SK-N-SH (cell line): Measurements from ENCODE around the gene CXADR. TPM values are rescaled to one million over a fixed set of nuclear protein-coding genes. Genes with fewer than 3 reads are reported as not detected.
"Not testable (repeated sequence)": the region's sequence is repeated elsewhere in the genome, so short reads cannot be mapped to it uniquely, and the experiment has no call there.

Source experiments
- CTCF ChIA-PET: fragments of 300-600, 350-600 bp; formaldehyde crosslinking; extraction: SDS; loops from one replicate; lab custom pipeline; 2021; lab: Yijun Ruan, JAX
- POLR2A ChIA-PET: fragments of 350-600 bp; sonication (Branson Sonifier 250); formaldehyde crosslinking; extraction: SDS; loops from one replicate; lab custom pipeline; 2020; ENCODE audit warnings: antibody characterized with exemption, inconsistent platforms; lab: Yijun Ruan, JAX
- DNase-seq: peaks from one replicate; pipeline ENCODE4 v3.0.0; 2012
- H2AFZ ChIP-seq: fragments of 200-600 bp; sonication (generic); 2 replicates; pipeline ENCODE4 v1.8.1; 2016; ENCODE audit warnings: antibody characterized with exemption, mild to moderate bottlenecking, low read depth
- H3F3A ChIP-seq: fragments of 200-600 bp; sonication (generic); replicated peaks from 2 replicates; pipeline ENCODE3; 2016; ENCODE audit warnings: antibody characterized with exemption, mild to moderate bottlenecking; ENCODE audit not compliant: insufficient read depth
- H3K27ac ChIP-seq, 2 experiments: fragments of 200-500 bp in 1 of 2; fragments of 200-600 bp in 1 of 2; sonication (Bioruptor generic) in 1 of 2; sonication (generic), shearing (Covaris generic) in 1 of 2; 2 replicates each; pipeline versions ENCODE4 v1.5.1 to v1.6.1; 2014 to 2016; ENCODE audit warnings: low read depth in 2 of 2, inconsistent platforms in 1 of 2, low read length in 1 of 2, mild to moderate bottlenecking in 1 of 2, mixed read lengths in 1 of 2
- H3K27me3 ChIP-seq: fragments of 200-600 bp; sonication (generic), shearing (Covaris generic); 2 replicates; pipeline ENCODE4 v1.6.1; 2016; ENCODE audit warnings: mixed run types; ENCODE audit not compliant: insufficient read depth
- H3K36me3 ChIP-seq, 2 experiments: fragments of 200-500 bp in 1 of 2; fragments of 200-600 bp in 1 of 2; sonication (Bioruptor generic) in 1 of 2; sonication (generic) in 1 of 2; replicated peaks in 1 of 2; 2 replicates each; pipeline versions ENCODE3 to v1.5.1; 2014 to 2016; ENCODE audit warnings: low read length in 1 of 2, mild to moderate bottlenecking in 1 of 2; ENCODE audit not compliant: insufficient read depth in 2 of 2, control insufficient read depth in 1 of 2
- H3K4me1 ChIP-seq, 2 experiments: fragments of 200-500 bp in 1 of 2; fragments of 200-600 bp in 1 of 2; sonication (Bioruptor generic) in 1 of 2; sonication (generic), shearing (Covaris generic) in 1 of 2; 2 replicates each; pipeline versions ENCODE4 v1.5.1 to v1.6.1; 2014 to 2016; ENCODE audit warnings: low read depth in 1 of 2, low read length in 1 of 2, mixed run types in 1 of 2; ENCODE audit not compliant: insufficient read depth in 2 of 2, control insufficient read depth in 1 of 2
- H3K4me2 ChIP-seq: fragments of 200-600 bp; sonication (generic), shearing (Covaris generic); 2 replicates; pipeline ENCODE4 v1.6.1; 2017; ENCODE audit warnings: mixed run types
- H3K4me3 ChIP-seq, 2 experiments: fragments of 200-500 bp in 1 of 2; fragments of 200-600 bp in 1 of 2; sonication (Bioruptor generic) in 1 of 2; sonication (generic), shearing (Covaris generic) in 1 of 2; 2 replicates each; pipeline versions ENCODE4 v1.5.1 to v1.8.1; 2014 to 2016; ENCODE audit warnings: low read depth in 2 of 2, inconsistent platforms in 1 of 2, low read length in 1 of 2, mild to moderate bottlenecking in 1 of 2, mixed read lengths in 1 of 2, moderate library complexity in 1 of 2
- H3K79me2 ChIP-seq: fragments of 200-600 bp; sonication (generic); 2 replicates; pipeline ENCODE4 v1.8.1; 2017; ENCODE audit warnings: mild to moderate bottlenecking; ENCODE audit not compliant: insufficient read depth
- H3K9ac ChIP-seq: fragments of 200-600 bp; sonication (generic); 2 replicates; pipeline ENCODE4 v1.6.1; 2017; ENCODE audit warnings: mixed run types
- H3K9me2 ChIP-seq: fragments of 200-600 bp; sonication (generic); 2 replicates; pipeline ENCODE4 v1.6.1; 2017; ENCODE audit warnings: mixed run types
- H3K9me3 ChIP-seq: fragments of 200-600 bp; sonication (generic); 2 replicates; pipeline ENCODE4 v1.6.1; 2017; ENCODE audit warnings: mixed run types, mild to moderate bottlenecking, moderate library complexity
- H4K20me1 ChIP-seq: fragments of 200-600 bp; sonication (generic); 2 replicates; pipeline ENCODE4 v1.6.1; 2017; ENCODE audit warnings: mild to moderate bottlenecking, mixed run types; ENCODE audit not compliant: insufficient read depth
- CTCF ChIP-seq: fragments of 200-600 bp; sonication (generic); IDR thresholded peaks from 2 replicates; pipeline ENCODE4 v1.6.1; 2017; ENCODE audit warnings: antibody characterized with exemption, mild to moderate bottlenecking, moderate library complexity
- FOSL2 ChIP-seq: IDR thresholded peaks from 2 replicates; pipeline ENCODE4 v1.4.0; 2012; ENCODE audit warnings: low read depth, mild to moderate bottlenecking, moderate library complexity, borderline replicate concordance
- MXI1 ChIP-seq: IDR thresholded peaks from 2 replicates; pipeline ENCODE4 v1.6.1; 2012; ENCODE audit warnings: mild to moderate bottlenecking, low read depth, low read length, improper control_type of control experiment
- NFIC ChIP-seq: IDR thresholded peaks from 2 replicates; pipeline ENCODE4 v1.4.0; 2012; ENCODE audit warnings: borderline replicate concordance
- RFX5 ChIP-seq: IDR thresholded peaks from 2 replicates; pipeline ENCODE4 v1.6.1; 2012; ENCODE audit warnings: mild to moderate bottlenecking, improper control_type of control experiment, low read length
- YY1 ChIP-seq: IDR thresholded peaks from 2 replicates; pipeline ENCODE4 v1.4.0; 2012; ENCODE audit warnings: low read depth, mild to moderate bottlenecking
- WGBS: methylation state at CpG from one replicate; pipeline ENCODE4 v1.1.6; 2017; ENCODE audit warnings: low lambda C conversion rate; 5-methylcytosine and 5-hydroxymethylcytosine counted together
- polyA plus RNA-seq, 3 experiments: library from polyadenylated mRNA; depleted of rRNA; stranded (reverse); fragments of >200 nt; gene quantifications; 2 replicates each; pipeline ENCODE4 v1.2.3, GENCODE V29; 2012

The CXADR gene
- polyA plus RNA-seq, 1 of the 3 experiments (the other 2 are of a cell fraction): 1.1 TPM

GRCh38 chr21:17513214-17514123 lies 626 bp downstream of the CXADR start:
- H3K79me2 ChIP-seq: no peaks in the 10 kb centered on the region
- no peaks in the 10 kb centered on the region for H3K9me3 ChIP-seq
- POLR2A ChIA-PET: interaction anchor here (0.8 to 0.9 kb wide), 3 partner anchors 14 to 42 kb away, joined by 4 to 5 read pairs (median 4); no protein-coding TSS in a partner anchor
- peak; percentile 74 for DNase-seq
- no peak for TF ChIP-seq YY1
- no peak for TF ChIP-seq CTCF
- TF ChIP-seq MXI1: peak; percentile 62; the same call in 1 of the 2 replicates
- H3K27ac ChIP-seq: peak overlapping the region in 1 of 2 experiments; percentile 40; a peak in 1 of 4 replicates
- no peaks in the 10 kb centered on the region for H3K36me3 ChIP-seq
- no peaks in the 10 kb centered on the region for H4K20me1 ChIP-seq
- CTCF ChIA-PET: interaction anchor here (0.6 to 2.8 kb wide), 17 partner anchors 8 to 126 kb away, joined by 3 to 14 read pairs (median 4); no protein-coding TSS in a partner anchor
- H3K9ac ChIP-seq: no peak overlapping the region
- H3K4me1 ChIP-seq: peaks cover 0 to 7% of the 10 kb centered on the region in 2 experiments; a peak in 2 of 4 replicates
- H2AFZ ChIP-seq: peak overlapping the region; percentile 89
- H3K4me3 ChIP-seq: peak overlapping the region; percentile 58 to 65
- peak overlapping the region; percentile 82 for H3K4me2 ChIP-seq
- H3F3A ChIP-seq: no peaks in the 10 kb centered on the region
- 2% methylated on average over 34 of the region's 69 CpGs for WGBS
- 0 out of 2 replicates have a peak, but pooled peaks cover 7% of the 10 kb centered on the region for H3K27me3 ChIP-seq
- H3K9me2 ChIP-seq: no peaks in the 10 kb centered on the region

GRCh38 chr21:17514124-17514845 lies 1.4 kb downstream of the CXADR start:
- TF ChIP-seq RFX5 (no peak), NFIC (no peak), FOSL2 (0 out of 2 replicates have a peak, but pooled peaks have one; percentile 1)
- Histone ChIP-seq H3K9ac (no peak overlapping the region), H3K9me3 (no peaks in the 10 kb centered on the region), H3K4me2 (no peak overlapping the region; the same call in 1 of the 2 replicates), H3F3A (no peaks in the 10 kb centered on the region), H3K9me2 (no peaks in the 10 kb centered on the region), H3K27ac (no peak overlapping the region), H2AFZ (no peak overlapping the region), H4K20me1 (no peaks in the 10 kb centered on the region), H3K36me3 (no peaks in the 10 kb centered on the region), H3K4me1 (peaks cover 0 to 7% of the 10 kb centered on the region in 2 experiments; a peak in 2 of 4 replicates), H3K79me2 (no peaks in the 10 kb centered on the region), H3K4me3 (peak overlapping the region in 1 of 2 experiments; percentile 65; a peak in 2 of 4 replicates), H3K27me3 (0 out of 2 replicates have a peak, but pooled peaks cover 7% of the 10 kb centered on the region)
- DNase-seq: no peak
- ChIA-PET POLR2A (interaction anchor here (0.8 to 0.9 kb wide), 3 partner anchors 13 to 41 kb away, joined by 4 to 5 read pairs (median 4); no protein-coding TSS in a partner anchor), CTCF (interaction anchor here (0.7 to 2.8 kb wide), 8 partner anchors 14 to 127 kb away, joined by 3 to 14 read pairs (median 4); no protein-coding TSS in a partner anchor)
- 88% methylated on average over 13 of the region's 13 CpGs for WGBS

- H3K4me1 ChIP-seq, H3K4me3 ChIP-seq, H3K9ac ChIP-seq, H3K4me2 ChIP-seq, H3K9me3 ChIP-seq, POLR2A ChIA-PET, H3K9me2 ChIP-seq, H3K79me2 ChIP-seq, H3K27ac ChIP-seq, H2AFZ ChIP-seq, H3K36me3 ChIP-seq, H4K20me1 ChIP-seq, H3F3A ChIP-seq, H3K27me3 ChIP-seq, DNase-seq: not testable (repeated sequence)
- CTCF ChIA-PET: interaction anchor here (1.3 kb wide), 1 partner anchor 38 kb away, joined by 3 read pairs; no protein-coding TSS in a partner anchor
- WGBS: 89% methylated on average over 1 of the region's 1 CpG
Observed at GRCh38 chr21:17517008-17517407, 4.2 kb downstream of the CXADR start.
